Measurements from ENCODE around the gene DSG3.
"Not testable (repeated sequence)": the region's sequence is repeated elsewhere in the genome, so short reads cannot be mapped to it uniquely, and the experiment has no call there.

The DSG3 gene

GRCh38 chr18:31494705-31495244 is 47.2 kb downstream of the DSG3 start:
- not testable (repeated sequence) for DNase-seq

- no peak for DNase-seq
These were observed 49.9 kb downstream of the DSG3 start for GRCh38 chr18:31497404-31497835.

GRCh38 chr18:31497836-31498573 is 50.5 kb downstream of the DSG3 start, which contains the start of gene DSG2:
DSG2 (plus strand) TSS chr18:31498177; CDS start chr18:31498252, 75 bp downstream.
- peak; percentile 20 to 31 for DNase-seq

GRCh38 chr18:31498574-31499524 is 51.3 kb downstream of the DSG3 start:
- no peak for DNase-seq

- no peak for DNase-seq
These were observed 52.6 kb downstream of the DSG3 start for GRCh38 chr18:31500051-31500688.

GRCh38 chr18:31503011-31503410 is 55.5 kb downstream of the DSG3 start:
- DNase-seq: no peak

- DNase-seq: no peak
These were observed 57.1 kb downstream of the DSG3 start for GRCh38 chr18:31504455-31505147.

GRCh38 chr18:31505156-31505555 is 57.6 kb downstream of the DSG3 start:
- no peak for DNase-seq

GRCh38 chr18:31506024-31506742 is 58.6 kb downstream of the DSG3 start:
- no peak for DNase-seq

- DNase-seq: not testable (repeated sequence)
These were observed 59.6 kb downstream of the DSG3 start for GRCh38 chr18:31507124-31507523.

GRCh38 chr18:31508781-31509180 is 61.2 kb downstream of the DSG3 start:
- DNase-seq: no peak

GRCh38 chr18:31509571-31509970 is 62.0 kb downstream of the DSG3 start:
- no peak for DNase-seq

- no peak for DNase-seq
These were observed 62.8 kb downstream of the DSG3 start for GRCh38 chr18:31510319-31510718.

- no peak for DNase-seq
These were observed 63.6 kb downstream of the DSG3 start for GRCh38 chr18:31511098-31511497.

GRCh38 chr18:31512203-31512764 is 64.7 kb downstream of the DSG3 start:
- no peak for DNase-seq

GRCh38 chr18:31513189-31513935 is 65.8 kb downstream of the DSG3 start:
- DNase-seq: no peak

GRCh38 chr18:31516437-31516836 is 68.9 kb downstream of the DSG3 start:
- DNase-seq: no peak

GRCh38 chr18:31526374-31526773 is 78.8 kb downstream of the DSG3 start:
- no peak for DNase-seq

All from activated CD4-positive, alpha-beta T cell treated with anti-CD3 and anti-CD28 coated beads, Interleukin-2, amount 50 U/mL, for 48 hours (primary cell).